Stimulated activated CD4-positive, alpha-beta T cell treated with anti-CD3 and anti-CD28 coated beads, Interleukin-4, amount 100 ng/mL, for 48 hours (primary cell): ENCODE measurements around the gene SLC39A9.

Source experiments
- DNase-seq, 2 donors: peaks; one replicate each; pipeline ENCODE4 v3.0.0-alpha.2; 2020; ENCODE audit warnings: low read depth in 2 of 2

SLC39A9 gene

GRCh38 chr14:69499436-69499835, 100.9 kb downstream of the SLC39A9 start:
- no peak for DNase-seq

DNA sequence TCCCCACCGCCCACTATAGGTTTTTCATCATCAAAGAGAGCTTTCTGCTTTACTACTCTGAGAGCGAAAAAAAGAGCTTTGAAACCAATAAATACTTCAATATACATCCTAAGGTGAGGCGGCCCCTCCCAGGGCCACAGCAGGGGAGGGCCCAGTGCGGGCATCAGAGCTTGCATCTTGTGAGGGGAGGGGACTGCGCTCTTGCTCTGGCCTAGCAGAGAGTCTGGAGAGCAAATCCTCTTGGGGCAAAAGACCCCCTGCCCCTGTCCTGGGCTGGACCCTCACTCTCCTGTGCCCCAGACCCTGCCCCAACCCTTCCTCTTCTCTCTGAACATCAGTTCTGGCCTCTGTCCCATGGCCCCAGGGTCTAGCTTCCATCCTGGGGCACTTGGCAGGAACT, 101.6 kb downstream of the SLC39A9 start:
- DNase-seq = no peak

GRCh38 chr14:69500736-69501135, 102.2 kb downstream of the SLC39A9 start:
- no peak for DNase-seq

GRCh38 chr14:69501423-69501838, 102.9 kb downstream of the SLC39A9 start:
- no peak for DNase-seq

DNA sequence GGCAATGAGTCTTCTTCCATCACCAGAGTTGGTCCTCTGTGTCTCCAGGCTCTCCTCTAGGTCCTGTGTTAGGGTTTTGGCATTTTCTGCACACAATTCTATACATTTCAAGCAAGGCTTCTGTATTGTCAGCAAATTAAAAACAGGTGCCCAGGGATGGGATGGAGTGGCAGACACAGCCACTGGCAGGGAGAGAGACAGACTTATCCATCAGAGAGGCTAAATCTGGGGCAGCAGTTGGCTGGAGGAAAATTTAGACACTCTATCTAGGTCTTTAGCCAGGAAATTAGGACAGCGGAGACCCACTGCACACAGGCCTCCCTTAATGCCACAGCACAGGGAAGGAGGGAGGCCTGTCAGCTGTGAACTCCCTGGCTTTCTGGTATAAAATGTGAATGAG, 106.3 kb downstream of the SLC39A9 start:
- DNase-seq = no peak

GRCh38 chr14:69505338-69506240, 107.1 kb downstream of the SLC39A9 start:
- DNase-seq = no peak

GRCh38 chr14:69506241-69506595, 107.7 kb downstream of the SLC39A9 start:
- DNase-seq = no peak
